GM21360 (cell line): ENCODE results near the gene NGF.

Experiments used
- ATAC-seq: cut with Tn5 transposase; IDR thresholded peaks from one replicate; pipeline ENCODE4 v1.9.1; 2021; ENCODE audit warnings: mild to moderate bottlenecking, moderate library complexity; ENCODE audit not compliant: unreplicated experiment

NGF gene

GRCh38 chr1:115283681-115284146, 54.3 kb downstream of the NGF start:
- no peak for ATAC-seq

- ATAC-seq = no peak
These were observed 54.8 kb downstream of the NGF start for GRCh38 chr1:115283249-115283648.

GRCh38 chr1:115282807-115283208, 55.2 kb downstream of the NGF start:
- no peak for ATAC-seq

GRCh38 chr1:115281143-115281542, 56.9 kb downstream of the NGF start:
- ATAC-seq = no peak

- ATAC-seq = no peak
These were observed 58.0 kb downstream of the NGF start for GRCh38 chr1:115280064-115280463.

- no peak for ATAC-seq
These were observed 59.8 kb downstream of the NGF start for GRCh38 chr1:115278211-115278610.

- no peak for ATAC-seq
These were observed 60.8 kb downstream of the NGF start for GRCh38 chr1:115277276-115277675.

- no peak for ATAC-seq
These were observed 62.8 kb downstream of the NGF start for GRCh38 chr1:115275216-115275615.

- ATAC-seq = no peak
These were observed 63.6 kb downstream of the NGF start for GRCh38 chr1:115274467-115274866.

GRCh38 chr1:115266729-115267421, 71.2 kb downstream of the NGF start:
- ATAC-seq = no peak

GRCh38 chr1:115265099-115265498, 73.0 kb downstream of the NGF start:
- ATAC-seq = no peak

- no peak for ATAC-seq
These were observed 75.2 kb downstream of the NGF start for GRCh38 chr1:115262886-115263285.

- no peak for ATAC-seq
These were observed 76.6 kb downstream of the NGF start for GRCh38 chr1:115261496-115261895.

GRCh38 chr1:115258302-115258866, 79.7 kb downstream of the NGF start:
- no peak for ATAC-seq

- no peak for ATAC-seq
These were observed 80.5 kb downstream of the NGF start for GRCh38 chr1:115257591-115257990.

- no peak for ATAC-seq
These were observed 82.9 kb downstream of the NGF start for GRCh38 chr1:115255154-115255553.

GRCh38 chr1:115252585-115252984, 85.5 kb downstream of the NGF start:
- ATAC-seq = no peak

- no peak for ATAC-seq
These were observed 86.2 kb downstream of the NGF start for GRCh38 chr1:115251856-115252255.

- ATAC-seq = no peak
These were observed 86.7 kb downstream of the NGF start for GRCh38 chr1:115251340-115251748.

GRCh38 chr1:115246526-115246925, 91.5 kb downstream of the NGF start:
- no peak for ATAC-seq

- no peak for ATAC-seq
These were observed 92.8 kb downstream of the NGF start for GRCh38 chr1:115245227-115245626.

- ATAC-seq = no peak
These were observed 95.5 kb downstream of the NGF start for GRCh38 chr1:115242543-115242942.

- ATAC-seq = no peak
These were observed 96.7 kb downstream of the NGF start for GRCh38 chr1:115241309-115241708.
